ENCODE measurements around the gene PTPN4.

Gene PTPN4

DNA sequence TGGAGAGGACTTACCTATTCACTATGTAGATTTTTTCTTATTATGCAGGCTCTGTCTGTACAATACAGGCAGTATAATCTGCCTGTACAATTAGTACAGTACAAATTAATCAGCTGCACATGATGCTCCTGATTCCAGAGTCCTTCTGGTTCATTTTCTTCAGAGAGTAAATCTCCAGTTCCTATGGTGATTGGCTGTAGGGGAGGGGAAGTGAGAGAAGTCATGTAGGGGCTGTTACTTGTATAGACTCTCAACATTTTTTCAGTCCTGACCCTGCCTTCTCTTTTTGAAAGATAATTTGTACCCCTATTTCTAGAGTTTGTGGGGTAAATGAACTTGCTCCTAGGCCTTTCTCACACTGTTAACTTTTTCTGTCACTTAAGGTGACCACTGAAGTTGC, 54.5 kb downstream of the PTPN4 start:
- DNase-seq = no peak

DNA sequence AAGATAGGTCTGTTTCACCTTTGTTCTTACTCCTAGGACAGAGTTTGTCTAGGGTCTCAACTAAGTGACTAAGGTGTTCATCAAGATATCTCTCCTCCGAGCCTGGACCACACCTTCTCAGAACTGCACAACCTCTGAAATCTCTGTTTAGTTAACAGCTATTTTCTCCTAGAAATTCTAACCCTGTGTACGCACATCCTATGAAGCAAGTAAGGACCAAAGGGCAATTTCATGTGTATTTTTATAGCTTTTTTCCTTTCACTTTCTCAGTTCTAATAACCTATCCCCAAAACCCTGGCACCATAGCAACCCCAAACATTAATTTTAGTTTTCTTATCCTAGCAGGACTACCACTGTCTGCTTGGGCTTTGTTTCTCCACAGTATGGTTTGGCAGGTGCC, 59.1 kb downstream of the PTPN4 start:
- no peak for DNase-seq

DNA sequence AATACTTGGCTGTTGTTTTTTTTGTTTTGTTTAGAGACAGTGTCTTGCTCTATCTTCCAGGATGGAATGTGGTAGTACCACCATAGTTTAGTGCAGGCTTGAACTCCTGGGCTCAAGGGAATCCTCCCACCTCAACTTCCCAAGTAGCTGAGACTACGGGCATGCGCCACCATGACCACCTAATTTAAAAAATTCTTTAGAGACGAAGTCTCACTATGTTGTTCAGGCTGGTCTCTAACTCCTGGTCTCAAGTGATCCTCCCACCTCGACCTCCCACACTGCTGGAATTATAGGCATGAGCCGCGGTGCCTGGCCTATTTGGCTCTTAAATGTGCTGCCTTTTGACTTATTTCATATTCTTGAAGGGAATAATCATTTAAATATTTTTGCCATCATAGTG, 60.1 kb downstream of the PTPN4 start:
- no peak for DNase-seq

DNA sequence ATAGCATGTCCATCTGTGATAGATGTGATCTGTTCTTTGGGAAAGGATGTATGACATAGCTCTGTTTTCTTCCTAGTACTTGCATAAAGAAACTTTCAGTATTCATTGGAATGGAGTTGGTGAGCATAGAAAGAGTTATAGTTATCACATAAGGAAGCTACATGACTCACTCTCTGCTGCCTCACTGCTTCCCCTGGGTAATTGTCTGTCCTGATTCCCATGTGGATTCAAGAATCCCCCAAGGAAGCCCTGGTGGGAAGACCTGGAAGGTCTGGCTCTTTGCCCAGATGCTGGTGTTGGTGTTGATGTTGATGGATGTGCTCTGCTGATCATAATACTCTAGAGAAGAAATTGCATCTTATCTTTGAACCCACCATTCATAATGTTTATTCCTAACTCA, 60.6 kb downstream of the PTPN4 start:
- DNase-seq = no peak

DNA sequence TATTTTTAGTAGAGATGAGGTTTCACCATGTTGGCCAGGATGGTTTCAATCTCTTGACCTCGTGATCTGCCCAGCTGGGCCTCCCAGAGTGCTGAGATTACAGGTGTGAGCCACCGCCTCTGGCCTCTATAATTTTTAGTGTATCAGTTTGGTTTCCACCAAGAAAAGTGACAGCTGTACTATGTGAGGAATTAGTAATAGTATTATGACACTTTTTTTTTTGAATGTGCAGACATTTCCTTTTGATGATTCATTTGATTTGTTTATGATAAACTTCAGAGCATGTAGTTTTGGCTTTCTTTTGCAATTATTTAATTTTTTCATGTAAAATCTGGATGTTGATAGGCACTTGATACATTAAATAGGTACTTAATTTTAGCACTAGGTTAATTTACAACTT, 61.5 kb downstream of the PTPN4 start:
- DNase-seq = no peak

DNA sequence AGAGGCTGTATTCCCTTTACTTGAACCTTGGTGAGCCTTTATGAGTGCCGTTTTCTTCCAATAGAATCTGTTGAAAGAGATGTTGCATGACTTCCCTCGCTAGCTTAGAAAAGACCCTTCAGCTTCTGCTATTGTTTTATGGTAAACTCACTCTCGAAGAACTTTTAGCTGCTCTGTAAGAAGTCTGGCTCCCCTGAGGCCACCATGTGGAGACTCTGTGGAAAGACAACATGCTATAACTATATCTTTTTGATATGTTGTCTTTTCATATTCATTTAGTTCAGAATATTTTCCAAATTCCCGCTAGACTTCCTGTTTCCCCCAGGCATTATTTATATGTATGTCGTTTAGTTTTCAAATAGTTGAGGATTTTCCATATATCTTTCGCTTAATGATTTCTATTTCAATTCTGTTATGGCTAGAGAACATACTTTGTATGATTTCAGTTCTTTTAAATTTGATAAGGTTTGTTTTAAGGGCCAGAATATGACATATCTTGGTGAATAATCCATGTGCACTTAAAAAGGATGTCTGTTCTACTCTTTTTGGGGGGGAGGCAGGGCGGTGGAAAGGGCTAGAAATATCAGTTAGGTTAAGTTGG, 64.1 kb downstream of the PTPN4 start:
- DNase-seq = no peak

DNA sequence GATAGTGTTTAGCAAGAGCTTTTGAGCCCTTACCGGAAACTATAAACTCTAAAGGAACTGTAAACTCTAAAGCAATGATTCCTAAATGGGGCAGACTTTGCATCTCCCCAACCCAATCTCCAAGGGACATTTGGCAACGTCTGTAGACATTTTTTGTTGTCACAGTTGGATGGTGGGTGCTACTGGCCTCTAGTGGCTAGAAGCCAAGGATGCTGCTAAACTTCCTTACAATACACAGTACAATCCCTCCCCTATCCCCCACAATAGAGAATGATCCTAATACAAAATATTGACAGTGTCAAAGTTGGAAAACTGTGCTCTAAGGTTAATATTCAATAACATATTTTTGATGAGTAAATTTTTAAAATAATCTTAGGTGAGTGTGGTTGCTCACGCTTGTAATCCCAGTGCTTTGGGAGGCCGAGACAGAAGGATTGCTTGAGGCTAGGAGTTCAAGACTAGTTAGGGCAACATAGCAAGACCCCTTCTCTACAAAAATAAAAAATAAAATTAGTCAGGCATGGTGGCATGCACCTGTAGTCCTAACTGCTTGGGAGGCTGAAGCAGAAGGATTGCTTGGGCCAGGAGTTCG, 66.7 kb downstream of the PTPN4 start:
- no peak for DNase-seq

DNA sequence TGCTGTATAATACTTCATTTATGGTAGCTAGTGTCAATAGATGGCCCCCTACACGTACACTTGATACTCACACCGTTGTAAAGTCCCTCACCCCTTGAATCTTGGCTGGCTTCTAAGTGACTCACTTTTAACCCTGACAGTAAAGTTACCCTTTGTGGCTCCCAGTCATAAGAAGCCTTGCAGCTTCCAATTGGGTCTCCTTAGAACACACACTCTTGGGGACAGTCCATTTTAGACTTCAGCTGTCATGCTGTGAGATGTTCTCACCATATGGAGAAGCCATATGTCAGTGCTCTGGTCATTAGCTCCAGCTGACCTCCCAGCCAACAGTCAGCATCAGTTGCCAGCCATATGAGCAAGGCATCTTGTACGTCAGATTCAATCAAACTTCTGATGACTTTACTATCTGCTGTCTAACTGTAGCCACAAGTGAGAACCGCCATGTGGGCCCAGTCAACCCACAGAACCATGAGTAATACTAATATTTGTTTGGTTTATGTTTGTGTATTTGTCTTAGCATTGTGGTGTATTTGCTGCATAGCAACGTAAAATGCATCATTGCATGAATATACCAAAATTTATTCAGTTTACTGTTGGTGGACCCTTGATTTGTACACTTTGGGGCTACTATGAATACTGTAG, 68.3 kb downstream of the PTPN4 start:
- no peak for DNase-seq

DNA sequence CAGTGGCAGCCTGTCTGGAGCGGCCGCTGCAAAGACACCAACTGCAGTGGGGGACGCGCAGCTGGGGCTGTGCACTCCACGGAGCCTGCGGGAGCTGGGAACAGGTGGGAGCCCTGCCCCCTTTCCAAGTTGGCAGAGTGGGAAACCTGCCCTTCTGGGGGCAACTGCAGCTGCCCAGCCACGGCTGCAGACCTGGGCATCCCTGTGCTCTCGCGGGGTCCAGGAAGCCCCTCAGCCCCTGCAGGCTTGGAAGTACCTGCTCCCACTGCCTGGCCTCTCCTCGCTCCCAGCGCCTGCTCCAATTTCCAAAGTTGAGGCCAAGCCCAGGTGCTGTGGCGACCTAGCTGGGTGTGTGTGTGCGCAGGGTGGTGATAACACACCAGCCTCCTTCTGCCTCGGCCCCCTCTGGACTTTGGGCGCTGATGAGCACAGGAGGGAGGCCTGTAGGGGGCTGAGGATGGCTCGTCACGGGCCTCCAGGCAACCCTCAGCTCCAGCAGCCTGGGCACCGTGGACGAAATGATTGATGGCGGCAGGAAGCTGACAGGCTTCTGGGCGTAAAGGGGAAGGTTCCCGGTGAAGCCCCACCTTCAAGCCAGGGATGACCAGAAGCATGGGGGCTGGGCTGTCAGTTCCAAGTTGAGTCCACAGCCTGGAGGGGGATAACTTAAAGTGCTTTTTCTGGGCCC, 76.9 kb downstream of the PTPN4 start:
- no peak for DNase-seq

DNA sequence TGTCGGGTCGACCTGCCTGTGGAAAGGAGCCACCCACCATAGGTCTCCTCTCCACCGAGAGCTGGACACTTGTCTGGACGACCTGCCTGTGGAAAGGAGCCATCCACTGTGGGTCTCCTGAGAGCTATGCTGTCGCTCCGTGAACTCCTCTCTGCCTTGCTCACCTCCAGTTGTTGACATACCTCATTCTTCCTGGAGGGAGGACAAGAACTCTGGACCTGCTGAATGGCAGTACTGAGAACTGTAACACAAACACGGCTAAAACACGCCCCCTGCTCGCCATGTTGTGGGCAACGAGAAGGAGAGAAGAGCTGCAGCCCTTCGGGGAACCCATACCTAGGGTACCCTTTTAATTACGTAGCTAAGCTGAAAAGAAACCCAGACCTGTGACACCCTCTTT, 77.6 kb downstream of the PTPN4 start:
- DNase-seq = no peak

DNA sequence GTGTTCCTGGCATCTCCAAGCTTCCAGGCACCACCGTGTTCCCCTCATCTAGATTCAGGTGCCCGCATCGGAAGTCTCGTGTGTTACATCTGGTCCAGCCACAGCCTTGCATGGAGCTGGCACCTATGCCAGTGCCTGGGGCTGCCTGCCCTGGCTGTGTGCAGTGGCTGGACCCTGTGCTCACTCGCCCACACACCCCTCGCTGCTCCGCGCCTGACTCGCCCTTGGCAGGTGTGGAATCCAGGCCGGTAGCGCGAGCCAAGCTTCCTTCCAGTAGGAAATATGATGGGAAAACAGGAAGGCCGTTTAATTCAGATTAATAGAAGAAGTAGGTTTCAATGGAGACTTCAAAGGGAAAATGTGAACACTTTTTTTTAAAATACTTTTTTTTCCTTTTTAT, 78.0 kb downstream of the PTPN4 start:
- DNase-seq = no peak

DNA sequence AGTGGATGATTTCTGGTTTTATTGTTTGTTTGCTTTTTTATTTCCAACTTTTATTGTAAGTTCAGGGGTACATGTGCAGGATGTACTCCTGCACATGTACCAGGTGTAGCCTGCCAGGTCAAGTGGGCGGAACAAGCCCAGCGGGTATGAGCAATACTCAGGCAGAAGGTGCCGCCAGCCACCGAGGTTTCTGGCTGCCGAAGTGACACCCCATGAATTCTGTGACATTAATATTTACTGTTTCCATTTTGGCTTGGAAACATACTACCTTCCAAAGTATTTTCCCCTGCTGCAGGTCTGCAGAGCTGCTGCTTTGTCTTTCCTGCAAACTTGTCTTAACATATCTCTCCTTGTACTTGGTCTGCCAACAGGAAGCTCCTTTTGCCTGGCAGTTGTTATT, 78.5 kb downstream of the PTPN4 start:
- DNase-seq = no peak

DNA sequence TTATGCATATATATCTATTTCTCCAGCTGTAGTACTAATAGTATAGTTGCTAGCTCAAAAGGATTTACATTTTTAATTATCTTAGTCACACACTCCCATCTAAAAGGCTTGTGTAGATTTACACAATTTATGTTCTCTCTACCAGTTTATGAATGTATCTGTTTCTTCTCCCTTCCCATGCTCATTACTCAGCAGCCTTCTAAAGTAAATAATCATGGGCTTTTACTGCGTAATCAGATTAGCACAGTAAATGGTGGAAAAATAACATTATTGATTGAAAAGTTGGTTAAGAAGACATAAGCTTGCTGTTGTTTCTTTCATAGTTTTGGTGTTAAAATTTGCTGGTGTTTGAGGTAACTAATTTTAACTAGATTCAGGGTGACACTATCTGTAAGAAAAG, 81.8 kb downstream of the PTPN4 start:
- no peak for DNase-seq

DNA sequence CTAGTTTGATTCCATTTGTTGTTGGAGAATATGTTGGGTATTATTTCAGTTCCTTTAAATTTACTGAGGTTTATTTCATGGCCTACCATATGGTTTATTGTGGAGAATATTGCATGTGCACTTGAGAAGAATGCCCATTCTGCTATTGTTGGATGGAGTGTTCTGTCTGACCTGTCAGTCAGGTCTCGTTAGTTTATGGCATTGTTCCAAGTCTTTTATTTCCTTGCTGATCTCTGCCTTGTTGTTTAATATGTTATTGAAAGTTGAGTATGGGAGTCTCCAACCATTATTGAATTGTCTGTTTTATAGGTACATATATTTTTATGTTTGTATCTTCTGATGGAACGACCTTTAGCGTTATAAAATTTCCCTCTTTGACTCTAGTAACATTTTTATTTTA, 86.3 kb downstream of the PTPN4 start:
- no peak for DNase-seq

DNA sequence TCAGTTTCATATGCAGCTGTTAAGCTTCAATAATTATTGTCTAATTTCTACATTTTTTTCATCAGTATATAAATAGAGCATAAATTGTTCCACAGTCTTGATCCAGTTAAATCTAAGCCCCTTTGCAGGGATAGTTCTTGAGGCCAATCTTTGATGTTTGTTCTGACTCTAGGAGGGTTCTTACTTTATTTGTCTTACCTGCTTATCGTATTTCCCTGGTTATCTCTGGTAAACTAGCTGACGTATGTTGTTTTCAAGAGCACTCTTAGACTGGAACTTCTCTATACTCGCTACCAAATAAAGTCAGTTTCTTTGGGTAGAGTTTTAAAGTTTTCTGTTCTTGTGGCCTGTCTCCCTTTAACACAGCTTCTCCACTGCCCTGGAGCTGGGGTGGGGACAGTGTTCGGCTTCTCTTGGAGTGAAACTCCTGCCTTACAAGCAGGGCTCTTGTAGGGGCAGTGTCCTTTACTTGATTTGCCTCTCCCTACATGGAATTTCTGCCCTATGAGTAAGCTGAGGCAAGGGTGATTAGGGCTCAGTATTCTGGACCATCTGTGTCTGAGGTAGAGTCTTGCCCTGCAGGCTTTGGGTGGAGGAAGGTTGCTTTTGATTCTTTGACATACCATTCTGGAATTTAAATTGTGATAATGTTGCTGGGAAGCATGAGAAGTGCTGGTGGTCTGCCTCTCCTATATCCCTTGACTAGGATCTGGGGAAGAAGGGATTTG, 90.3 kb downstream of the PTPN4 start:
- no peak for DNase-seq

DNA sequence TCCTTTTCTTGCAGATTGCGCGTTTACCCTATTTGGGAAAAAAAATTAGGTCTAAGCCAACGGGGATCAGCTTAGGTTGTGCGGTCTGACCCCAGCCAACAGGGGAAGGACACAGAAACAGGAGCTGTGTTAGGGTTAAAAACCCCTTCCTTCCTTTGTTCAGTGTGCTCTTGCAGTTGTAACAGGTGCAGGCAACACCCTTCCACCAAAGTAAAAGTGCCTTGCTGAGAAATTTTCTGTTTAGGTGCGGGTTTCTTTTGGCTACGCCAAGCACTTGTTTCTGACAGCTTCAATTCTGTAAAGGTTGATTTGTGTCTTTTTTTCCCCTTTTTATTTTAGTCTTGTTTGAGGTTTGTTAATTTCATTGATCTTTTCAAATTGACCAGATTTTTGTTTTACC, 92.5 kb downstream of the PTPN4 start:
- DNase-seq = no peak

DNA sequence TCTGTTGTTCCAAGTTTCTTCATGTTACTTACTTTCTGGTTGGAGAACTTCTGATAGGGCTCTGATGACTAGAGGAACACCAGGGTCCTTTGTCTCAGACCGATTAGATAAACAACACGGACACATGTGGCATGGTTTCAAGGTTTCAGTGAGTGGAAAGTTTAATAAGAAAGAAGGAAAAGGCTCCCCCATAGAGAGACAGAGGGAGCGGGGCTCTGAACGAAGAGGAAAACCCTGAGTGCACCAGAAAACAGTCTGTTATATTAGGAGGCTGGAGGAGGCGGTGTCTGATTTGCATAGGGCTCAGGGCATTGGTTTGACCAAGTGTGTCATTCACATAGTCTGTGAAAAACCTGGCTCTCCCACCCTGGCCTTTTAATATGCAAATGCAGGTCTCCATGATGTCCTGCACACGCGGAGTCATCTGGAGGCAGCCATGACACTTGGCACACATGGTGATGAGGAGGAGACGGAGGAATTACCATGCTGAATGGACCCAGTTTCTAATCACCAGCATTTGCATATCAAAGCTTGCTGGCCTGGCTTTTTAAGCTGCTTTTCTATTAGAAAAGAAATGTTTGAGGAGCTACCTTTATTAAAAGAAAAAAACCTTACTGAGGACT, 94.2 kb downstream of the PTPN4 start:
- DNase-seq = no peak

DNA sequence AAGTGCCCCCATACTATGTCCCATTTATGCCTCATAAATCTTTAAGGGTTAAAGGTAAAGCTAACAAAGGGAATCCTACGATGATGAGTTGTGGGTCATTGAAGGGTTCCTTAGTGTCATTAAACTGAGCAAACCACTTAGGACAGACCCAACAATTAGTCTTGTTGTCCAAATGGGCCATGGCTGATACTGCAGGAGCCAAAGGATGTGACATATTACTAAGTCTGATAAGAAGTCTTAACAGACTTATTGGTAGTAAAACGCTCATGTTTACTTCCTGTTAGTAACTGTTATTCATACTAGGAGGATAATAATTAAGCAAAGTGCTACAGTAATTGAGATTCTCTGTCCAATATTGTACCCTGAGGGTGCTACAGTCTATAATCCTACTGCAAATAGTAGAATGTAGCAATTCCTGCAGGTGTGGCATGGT, 96.8 kb downstream of the PTPN4 start:
- no peak for DNase-seq

DNA sequence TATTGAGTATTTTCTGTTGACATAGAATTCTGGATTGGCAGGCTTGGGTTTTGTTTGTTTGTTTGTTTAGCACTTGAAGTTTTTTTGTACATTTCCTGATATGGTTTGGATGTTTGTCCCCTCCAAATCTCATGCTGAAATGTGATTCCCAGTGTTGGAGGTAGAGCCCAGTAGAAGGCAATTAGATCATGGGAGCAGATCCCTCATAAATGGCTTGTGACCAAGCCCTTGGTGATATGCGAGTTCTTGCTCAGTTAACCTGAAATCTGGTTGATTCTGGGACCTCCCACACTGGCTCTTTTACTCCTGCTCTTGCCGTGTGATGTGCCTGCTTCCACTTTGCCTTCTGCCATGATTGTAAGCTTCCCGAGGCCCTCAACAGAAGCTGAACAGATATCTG, 98.0 kb downstream of the PTPN4 start:
- no peak for DNase-seq

DNA sequence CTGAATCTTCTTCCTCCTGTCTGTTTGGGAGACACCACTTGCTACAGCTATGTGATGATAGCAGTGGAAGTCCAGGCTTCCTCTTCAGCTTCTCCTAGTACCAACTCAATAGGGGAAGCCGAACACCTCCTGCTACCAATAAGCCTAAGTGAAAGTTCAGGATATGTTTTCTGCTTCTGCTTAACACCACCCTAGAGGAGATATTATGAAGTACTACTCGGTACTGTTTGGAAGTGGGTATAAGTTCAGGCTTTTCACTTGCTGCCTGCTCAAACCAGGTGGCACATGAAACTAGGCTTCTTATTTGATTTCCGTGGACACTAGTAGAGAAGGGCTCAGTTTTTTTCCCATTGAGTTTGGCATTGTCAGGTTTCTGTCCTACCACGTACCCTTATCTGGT, 99.8 kb downstream of the PTPN4 start:
- no peak for DNase-seq

DNA sequence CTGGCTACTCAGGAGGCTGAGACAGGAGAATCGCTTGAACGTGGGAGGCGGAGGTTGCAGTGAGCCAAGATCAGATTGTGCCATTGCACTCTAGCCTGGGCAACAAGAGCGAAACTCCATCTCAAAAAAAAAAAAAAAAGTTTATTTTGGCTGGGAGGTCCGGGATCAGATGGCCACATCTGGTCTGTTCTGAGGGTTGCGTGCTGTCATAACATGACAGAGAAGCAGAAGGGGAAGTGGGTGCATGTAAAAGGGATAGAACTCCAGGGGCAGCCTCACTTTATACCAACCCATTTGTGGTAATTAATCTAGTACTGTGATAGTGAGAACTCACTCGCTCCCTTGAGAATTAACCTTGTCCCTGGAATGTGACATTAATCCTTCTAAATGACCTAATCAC, 101.2 kb downstream of the PTPN4 start:
- no peak for DNase-seq

DNA sequence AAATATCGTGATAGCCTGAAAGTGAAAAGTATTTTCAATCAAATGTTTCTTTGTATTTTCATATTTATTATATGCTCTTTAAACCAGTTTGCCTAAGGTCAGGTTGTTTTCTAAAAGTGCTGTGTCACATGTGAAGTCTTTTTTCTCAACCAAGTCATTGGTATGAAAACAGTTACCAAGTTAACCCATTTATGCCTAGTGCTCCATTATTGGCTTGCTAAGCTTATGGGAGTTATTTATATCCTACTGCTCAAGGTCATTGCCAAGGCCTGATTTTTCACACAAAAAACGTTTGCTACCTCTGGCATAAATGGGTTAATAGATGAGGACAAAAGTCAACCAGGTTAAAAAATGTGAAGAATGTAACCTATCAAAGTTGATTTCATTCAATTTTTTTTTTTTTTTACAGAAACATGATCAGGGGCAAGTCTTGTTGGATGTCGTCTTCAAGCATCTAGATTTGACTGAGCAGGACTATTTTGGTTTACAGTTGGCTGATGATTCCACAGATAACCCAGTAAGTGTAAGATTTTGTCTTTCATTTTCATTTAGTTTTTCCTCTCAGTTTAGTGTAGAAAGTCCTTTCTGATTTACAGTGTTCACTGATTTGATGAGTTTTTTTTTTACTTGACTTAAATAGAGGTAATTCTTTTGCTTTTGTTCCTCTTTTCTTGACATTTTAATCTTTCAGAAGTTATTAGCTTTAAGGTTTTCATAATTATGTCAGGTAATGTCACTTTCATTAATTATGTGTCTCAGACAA, 102.6 kb downstream of the PTPN4 start:
- no peak for DNase-seq
